Stimulated activated effector memory CD8-positive, alpha-beta T cell treated with anti-CD3 and anti-CD28 coated beads, Interleukin-12 subunit alpha, Interleukin-12 subunit beta, amount 100 ng/mL, for 72 hours (primary cell): ENCODE measurements around the gene RCN2.
A peak's percentile ranks its signal among the peaks of the same experiment; 100 is the strongest.

Experiments used
- ATAC-seq: fragments of 150-1000 bp; cut with Tn5 transposase; 2 replicates; pipeline ENCODE4 v1.10.0; 2021
- DNase-seq, 2 donors: peaks; one replicate each; pipeline ENCODE4 v3.0.0; 2021 to 2022; ENCODE audit warnings: low spot score in 2 of 2
- H3K27ac Mint-ChIP-seq: one replicate; pipeline ENCODE4 v1.8.0; 2022; ENCODE audit warnings: mild to moderate bottlenecking, mixed read lengths
- H3K36me3 Mint-ChIP-seq: one replicate; pipeline ENCODE4 v1.8.0; 2022; ENCODE audit warnings: mild to moderate bottlenecking, mixed read lengths
- H3K4me1 Mint-ChIP-seq: one replicate; pipeline ENCODE4 v1.8.0; 2022; ENCODE audit warnings: mixed read lengths
- H3K4me3 Mint-ChIP-seq: one replicate; pipeline ENCODE4 v1.8.0; 2022; ENCODE audit warnings: mild to moderate bottlenecking, mixed read lengths
- H3K9me3 Mint-ChIP-seq: one replicate; pipeline ENCODE4 v1.8.0; 2022; ENCODE audit warnings: mixed read lengths

Gene RCN2

DNA sequence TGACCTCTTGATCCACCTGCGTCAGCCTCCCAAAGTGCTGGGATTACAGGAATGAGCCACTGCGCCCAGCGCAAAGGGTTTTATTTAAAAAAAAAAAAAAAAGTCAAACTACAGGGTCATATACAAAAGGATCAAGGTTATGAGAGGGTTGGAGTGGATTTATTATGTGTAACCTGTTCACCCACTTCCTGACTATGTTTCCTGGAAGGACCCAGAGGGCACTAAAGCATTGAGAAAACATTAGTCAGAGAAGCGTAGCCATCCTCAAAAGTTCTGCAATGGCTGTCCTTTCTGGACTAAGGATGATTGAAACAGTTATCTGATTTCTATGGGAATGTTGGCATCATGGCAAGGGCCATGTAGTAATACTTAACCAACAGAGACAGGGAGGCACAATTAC, 19.1 kb upstream of the RCN2 start:
- DNase-seq (no peak), ATAC-seq (peak; percentile 43)
- no peaks in the 10 kb centered on the region for H3K9me3 Mint-ChIP-seq
- no peak overlapping the region for H3K4me3 Mint-ChIP-seq
- H3K4me1 Mint-ChIP-seq = no peaks in the 10 kb centered on the region
- no peak overlapping the region for H3K27ac Mint-ChIP-seq
- no peaks in the 10 kb centered on the region for H3K36me3 Mint-ChIP-seq

DNA sequence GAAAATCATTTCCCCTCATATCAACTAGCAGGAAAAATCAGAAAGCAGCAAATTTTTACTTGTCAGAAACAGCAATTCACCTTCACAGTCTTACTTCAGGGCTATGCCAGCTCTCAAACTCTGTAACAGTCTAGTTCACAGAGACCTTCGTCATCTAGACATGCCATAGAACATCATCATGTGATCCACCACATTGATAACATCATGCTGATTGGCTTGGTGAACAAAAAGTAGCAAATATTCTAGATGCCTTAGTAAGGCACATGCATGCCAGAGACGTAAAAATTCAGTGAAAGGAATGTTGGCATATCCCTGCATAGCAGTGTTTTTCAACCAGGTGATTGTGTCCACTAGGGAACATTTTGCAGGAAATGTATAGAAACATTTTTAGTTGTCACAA, 17.8 kb upstream of the RCN2 start:
- Mint-ChIP-seq H3K36me3 (no peaks in the 10 kb centered on the region), H3K27ac (no peak overlapping the region)

DNA sequence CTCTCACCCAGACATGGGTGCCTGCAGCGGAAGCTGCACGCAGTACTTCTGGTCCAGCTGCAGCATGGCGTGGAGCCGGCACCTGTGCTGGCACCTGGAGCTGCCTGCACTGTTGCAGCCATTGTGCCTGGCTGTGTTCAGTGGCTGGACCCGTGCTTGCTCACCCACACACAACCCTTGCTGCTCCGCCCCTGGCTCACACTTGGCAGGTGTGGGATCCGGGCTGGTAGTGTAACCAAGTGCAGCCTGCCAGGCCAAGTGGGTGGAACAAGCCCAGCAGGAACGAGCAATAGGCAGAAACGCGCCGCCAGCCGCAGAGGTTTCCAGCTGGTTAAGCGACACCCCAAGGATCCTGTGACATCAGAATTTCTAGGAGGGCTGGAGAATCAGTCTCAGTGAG, 15.2 kb upstream of the RCN2 start:
- Mint-ChIP-seq H3K4me1 (no peaks in the 10 kb centered on the region), H3K36me3 (no peaks in the 10 kb centered on the region), H3K27ac (no peak overlapping the region), H3K9me3 (no peaks in the 10 kb centered on the region), H3K4me3 (no peak overlapping the region)
- DNase-seq (no peak), ATAC-seq (no peak)

More for the DNA sequence above, 17.8 kb upstream of the RCN2 start:
- no peak overlapping the region for H3K4me3 Mint-ChIP-seq
- ATAC-seq (no peak), DNase-seq (no peak)
- no peaks in the 10 kb centered on the region for H3K4me1 Mint-ChIP-seq
- no peaks in the 10 kb centered on the region for H3K9me3 Mint-ChIP-seq

DNA sequence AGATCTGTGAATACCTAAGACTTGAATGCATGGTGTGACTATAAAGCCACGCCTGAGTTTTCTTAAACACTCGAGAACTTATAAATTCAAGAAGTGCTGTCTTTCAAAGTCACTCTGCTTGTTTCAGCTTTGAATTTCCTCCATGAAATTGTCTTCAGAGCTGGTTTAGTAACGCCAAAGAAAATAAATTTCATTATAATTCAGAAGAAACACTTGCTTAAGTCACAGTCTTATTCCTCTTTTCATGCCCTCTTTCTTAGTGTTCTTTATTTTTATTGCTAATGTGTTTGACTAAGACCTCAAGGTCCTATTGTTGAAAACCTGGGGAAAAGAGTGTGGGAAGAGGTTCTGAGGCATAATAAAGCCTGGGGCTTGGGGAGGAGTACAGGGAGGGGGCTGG, 3.3 kb upstream of the RCN2 start:
- no peak for DNase-seq
- H3K4me3 Mint-ChIP-seq = no peak overlapping the region
- H3K9me3 Mint-ChIP-seq = no peaks in the 10 kb centered on the region
- H3K36me3 Mint-ChIP-seq = peaks cover 6% of the 10 kb centered on the region
- H3K4me1 Mint-ChIP-seq = peaks cover 12% of the 10 kb centered on the region
- ATAC-seq = no peak
- H3K27ac Mint-ChIP-seq = no peak overlapping the region

DNA sequence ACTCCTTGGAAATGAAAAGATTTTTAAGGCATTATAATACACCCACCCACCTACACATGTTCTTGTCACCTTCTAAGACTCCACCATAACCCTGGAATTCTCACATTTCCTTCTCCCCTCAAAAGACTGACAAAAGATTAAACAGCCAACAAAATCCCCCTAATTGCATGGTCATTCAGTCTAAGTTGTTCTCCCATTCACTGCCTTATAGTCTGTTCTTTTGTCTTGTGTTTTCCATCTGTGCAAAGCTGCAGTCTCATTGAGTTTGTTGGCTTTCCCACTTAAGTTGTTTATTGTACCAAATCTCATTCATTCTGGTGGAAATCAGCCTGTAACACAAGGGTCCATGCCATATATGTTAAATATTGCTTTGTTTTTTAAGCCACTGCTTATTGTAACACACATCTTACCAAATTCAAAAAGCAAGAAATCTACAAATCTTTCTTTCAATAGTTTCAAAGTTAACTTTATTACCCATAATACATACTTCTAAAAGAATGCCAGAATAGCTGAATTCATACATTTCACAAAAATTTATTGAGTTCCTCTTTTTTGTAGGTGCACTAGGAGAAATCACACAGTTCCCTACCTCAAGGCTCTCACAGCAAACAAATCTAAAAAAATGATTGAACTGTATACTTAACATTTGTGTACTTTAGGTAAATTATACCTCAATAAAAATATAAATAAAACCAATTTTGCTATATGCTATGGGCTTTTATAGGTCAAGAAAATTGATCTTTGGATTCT, 2.4 kb upstream of the RCN2 start:
- Mint-ChIP-seq H3K4me3 (no peak overlapping the region), H3K4me1 (peaks cover 14% of the 10 kb centered on the region), H3K27ac (no peak overlapping the region), H3K9me3 (no peaks in the 10 kb centered on the region), H3K36me3 (peaks cover 15% of the 10 kb centered on the region)
- no peak for DNase-seq
- ATAC-seq = no peak

DNA sequence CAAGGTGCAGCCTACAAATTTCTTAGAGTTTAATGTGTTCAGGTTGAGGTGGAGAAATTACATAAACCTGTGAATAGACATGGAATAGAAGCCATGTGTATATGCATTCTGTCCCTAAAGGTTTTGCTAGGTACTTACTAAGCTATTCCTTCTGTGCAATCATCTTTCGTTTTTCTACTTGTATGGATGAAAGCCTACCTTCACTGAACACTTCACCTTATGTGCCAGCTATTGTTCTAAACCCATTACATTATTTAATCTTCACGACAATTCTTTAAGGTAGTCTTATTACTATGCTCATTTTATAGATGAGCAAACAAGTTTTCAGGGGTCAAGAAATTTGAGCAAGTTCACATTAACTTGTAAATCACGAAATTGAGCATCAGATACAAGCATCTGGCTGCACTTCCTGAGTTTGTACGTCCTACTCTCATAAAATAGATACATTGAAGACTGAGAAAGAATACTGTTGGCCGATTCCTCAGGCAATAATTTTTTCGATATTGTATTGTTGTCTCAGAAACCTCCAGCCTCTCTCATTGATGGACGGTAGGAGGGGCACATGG, 635 bp upstream of the RCN2 start:
- DNase-seq (no peak), ATAC-seq (no peak)
- peaks cover 20% of the 10 kb centered on the region for H3K4me1 Mint-ChIP-seq
- H3K27ac Mint-ChIP-seq = peak overlapping the region; percentile 78
- no peaks in the 10 kb centered on the region for H3K9me3 Mint-ChIP-seq
- H3K4me3 Mint-ChIP-seq = peak overlapping the region; percentile 71
- H3K36me3 Mint-ChIP-seq = peaks cover 33% of the 10 kb centered on the region

DNA sequence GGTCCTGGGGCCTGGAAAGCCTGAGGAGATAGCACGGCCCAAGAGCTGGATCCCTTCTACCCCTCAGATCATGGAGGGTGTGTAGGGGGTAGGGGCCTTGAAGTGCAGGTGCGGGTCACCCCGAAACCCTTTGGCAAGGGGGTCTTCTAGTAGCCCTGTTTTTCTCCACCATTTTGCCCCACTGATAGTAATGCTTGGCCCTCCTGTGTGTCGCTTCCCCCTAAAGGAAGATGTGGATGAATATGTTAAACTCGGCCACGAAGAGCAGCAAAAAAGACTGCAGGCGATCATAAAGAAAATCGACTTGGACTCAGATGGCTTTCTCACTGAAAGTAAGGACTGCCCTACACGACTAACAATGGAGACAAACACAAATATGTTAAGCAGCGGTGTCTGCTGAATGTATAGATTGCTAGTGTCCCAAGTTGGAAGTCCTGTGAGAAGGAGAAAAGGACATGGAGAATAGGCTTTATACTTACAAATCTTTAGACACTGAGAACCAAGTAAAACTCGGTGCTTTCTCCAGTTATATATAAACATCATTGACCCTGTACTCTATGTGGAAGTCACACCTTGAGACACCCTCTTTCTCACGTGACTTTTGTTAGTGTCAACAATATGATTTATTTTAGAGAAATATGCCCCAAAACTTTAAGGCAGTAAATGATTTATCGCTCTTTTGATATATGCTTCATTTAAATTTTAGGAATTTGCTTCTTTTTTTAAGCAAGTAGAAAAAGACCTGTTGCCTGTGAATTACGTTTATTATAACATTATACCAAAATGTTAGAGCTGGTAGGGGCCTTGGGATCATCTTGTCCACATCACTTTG, 802 bp downstream of the RCN2 start:
- Mint-ChIP-seq H3K9me3 (no peaks in the 10 kb centered on the region), H3K27ac (peak overlapping the region; percentile 61), H3K4me1 (peaks cover 20% of the 10 kb centered on the region), H3K36me3 (peaks cover 47% of the 10 kb centered on the region), H3K4me3 (peak overlapping the region; percentile 71)
- peak in 1 of 2 donors; percentile 7 for DNase-seq
- no peak for ATAC-seq

DNA sequence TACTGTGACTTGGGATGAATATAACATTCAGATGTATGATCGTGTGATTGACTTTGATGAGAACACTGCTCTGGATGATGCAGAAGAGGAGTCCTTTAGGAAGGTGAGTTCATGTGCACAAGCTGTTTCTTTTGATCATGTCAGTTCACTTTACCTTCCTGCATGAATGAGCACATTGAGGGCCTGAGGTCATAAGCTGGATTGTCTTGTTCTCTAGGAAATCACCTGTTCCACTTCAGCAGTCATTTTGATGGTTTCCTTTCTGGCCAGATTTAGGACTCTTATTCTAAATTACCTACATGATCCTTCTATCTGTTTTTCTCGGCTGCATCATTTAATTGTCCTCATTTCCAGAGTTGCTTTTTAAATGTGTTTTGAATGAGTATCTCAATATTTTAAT, 4.1 kb downstream of the RCN2 start:
- Mint-ChIP-seq H3K36me3 (peaks cover 75% of the 10 kb centered on the region), H3K4me1 (peaks cover 19% of the 10 kb centered on the region), H3K9me3 (no peaks in the 10 kb centered on the region), H3K27ac (no peak overlapping the region), H3K4me3 (no peak overlapping the region)
- ATAC-seq (no peak), DNase-seq (no peak)

DNA sequence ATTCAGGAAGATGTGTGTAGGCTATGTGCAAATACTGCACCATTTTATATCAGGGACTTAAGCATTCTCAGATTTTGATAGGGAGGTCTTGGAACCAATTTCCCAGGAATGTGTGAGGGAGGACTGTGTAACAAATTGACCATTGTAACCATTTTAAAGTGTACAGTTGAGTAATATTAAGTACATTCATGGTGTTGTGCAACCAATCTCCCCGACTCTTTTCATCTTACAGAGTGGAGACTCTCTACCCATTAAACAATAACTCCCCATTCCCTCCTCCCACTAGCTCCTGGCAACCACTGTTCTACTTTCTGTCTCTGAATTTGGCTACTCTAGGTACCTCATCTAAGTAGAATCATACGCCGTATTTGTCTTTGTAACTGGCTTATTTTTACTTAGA, 5.1 kb downstream of the RCN2 start:
- Mint-ChIP-seq H3K4me3 (no peak overlapping the region), H3K27ac (no peak overlapping the region), H3K4me1 (peaks cover 12% of the 10 kb centered on the region), H3K36me3 (peaks cover 75% of the 10 kb centered on the region), H3K9me3 (no peaks in the 10 kb centered on the region)
- DNase-seq = no peak
- no peak for ATAC-seq

DNA sequence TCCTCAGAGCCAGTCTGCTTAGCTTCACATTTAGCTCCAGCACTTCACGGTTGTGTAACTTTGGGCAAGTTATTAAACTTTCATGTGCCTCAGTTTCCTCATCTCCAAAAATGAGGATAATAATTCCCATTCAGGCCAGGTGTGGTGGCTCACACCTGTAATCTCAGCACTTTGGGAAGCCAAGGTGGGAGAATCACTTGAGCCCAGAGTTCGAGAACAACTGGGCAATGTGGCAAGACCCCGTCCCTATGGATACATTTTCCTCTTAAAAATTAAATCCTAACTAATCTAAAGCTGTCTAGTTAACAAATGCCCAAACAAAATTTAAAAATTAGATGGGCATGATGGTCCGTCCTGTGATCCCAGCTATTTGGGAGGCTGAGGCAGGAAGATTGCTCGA, 7.2 kb downstream of the RCN2 start:
- H3K27ac Mint-ChIP-seq = no peak overlapping the region
- H3K36me3 Mint-ChIP-seq = peaks cover 70% of the 10 kb centered on the region
- ATAC-seq = no peak

DNA sequence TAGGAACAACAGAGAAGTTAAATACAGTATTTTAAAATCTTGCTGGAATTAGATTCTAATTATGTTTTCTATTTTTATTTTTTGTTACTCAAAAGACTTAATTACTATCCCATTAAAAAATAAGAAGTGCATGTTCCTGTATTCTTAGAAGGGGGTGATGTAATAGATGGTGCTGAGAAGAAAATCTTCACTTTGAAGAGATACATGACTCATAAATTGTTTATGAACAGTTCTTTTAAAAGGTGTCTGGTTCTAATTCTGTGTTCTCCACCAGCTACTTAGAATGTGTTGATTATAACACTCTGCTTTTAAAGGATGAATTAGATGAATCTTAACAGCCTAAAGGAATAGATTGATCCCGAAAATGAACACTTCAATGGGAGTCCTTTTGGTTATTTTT, 8.2 kb downstream of the RCN2 start:
- DNase-seq = no peak

More for the DNA sequence above, 7.2 kb downstream of the RCN2 start:
- no peak for DNase-seq
- H3K9me3 Mint-ChIP-seq = no peaks in the 10 kb centered on the region
- H3K4me1 Mint-ChIP-seq = peaks cover 7% of the 10 kb centered on the region
- no peak overlapping the region for H3K4me3 Mint-ChIP-seq

DNA sequence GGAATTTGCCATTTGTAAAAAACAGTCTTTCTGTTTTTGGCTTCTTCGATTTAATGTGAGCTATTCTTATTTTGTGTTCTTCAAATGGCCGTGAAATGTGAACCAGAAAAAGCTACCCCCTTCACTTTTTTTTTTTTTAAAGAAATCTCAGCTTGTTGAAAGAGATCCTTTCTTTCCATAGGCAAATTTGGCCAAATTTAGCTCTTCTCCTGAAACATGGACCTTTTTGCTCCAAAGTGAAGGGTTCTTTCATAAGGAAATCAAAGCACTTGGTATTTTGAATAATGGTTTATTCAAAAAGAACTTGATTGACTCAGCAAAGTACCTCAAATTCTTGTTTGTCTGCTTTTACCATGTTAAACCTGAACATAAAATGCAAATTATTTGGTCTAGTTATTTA, 10.1 kb downstream of the RCN2 start:
- Mint-ChIP-seq H3K36me3 (peaks cover 62% of the 10 kb centered on the region), H3K4me1 (peaks cover 5% of the 10 kb centered on the region), H3K9me3 (no peaks in the 10 kb centered on the region), H3K4me3 (no peak overlapping the region), H3K27ac (no peak overlapping the region)
- ATAC-seq (no peak), DNase-seq (no peak)

More for the DNA sequence above, 8.2 kb downstream of the RCN2 start:
- Mint-ChIP-seq H3K9me3 (no peaks in the 10 kb centered on the region), H3K4me1 (peaks cover 12% of the 10 kb centered on the region), H3K36me3 (peaks cover 70% of the 10 kb centered on the region), H3K4me3 (no peak overlapping the region), H3K27ac (no peak overlapping the region)
- ATAC-seq = no peak

DNA sequence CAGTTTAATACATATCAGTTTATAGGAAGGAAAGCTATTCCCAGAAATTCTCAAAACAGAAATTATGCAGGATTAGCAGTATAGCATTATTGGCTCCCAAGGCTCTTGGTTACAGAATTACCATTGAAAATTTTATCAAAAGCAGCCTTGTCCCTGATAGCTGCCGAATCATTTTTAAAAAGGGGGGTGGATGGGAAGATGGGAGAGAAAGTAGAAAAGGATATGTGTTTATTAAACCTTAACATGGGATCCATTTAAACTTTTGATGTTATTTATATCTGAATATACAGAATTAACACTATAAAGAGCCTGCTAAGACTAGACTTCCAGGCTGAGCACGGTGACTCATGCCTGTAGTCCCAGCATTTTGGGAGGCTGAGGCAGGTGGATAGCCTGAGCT, 10.8 kb downstream of the RCN2 start:
- H3K4me3 Mint-ChIP-seq = no peak overlapping the region
- no peak for ATAC-seq
- peaks cover 5% of the 10 kb centered on the region for H3K4me1 Mint-ChIP-seq
- no peak for DNase-seq
- H3K36me3 Mint-ChIP-seq = peaks cover 60% of the 10 kb centered on the region
- H3K9me3 Mint-ChIP-seq = no peaks in the 10 kb centered on the region
- no peak overlapping the region for H3K27ac Mint-ChIP-seq

DNA sequence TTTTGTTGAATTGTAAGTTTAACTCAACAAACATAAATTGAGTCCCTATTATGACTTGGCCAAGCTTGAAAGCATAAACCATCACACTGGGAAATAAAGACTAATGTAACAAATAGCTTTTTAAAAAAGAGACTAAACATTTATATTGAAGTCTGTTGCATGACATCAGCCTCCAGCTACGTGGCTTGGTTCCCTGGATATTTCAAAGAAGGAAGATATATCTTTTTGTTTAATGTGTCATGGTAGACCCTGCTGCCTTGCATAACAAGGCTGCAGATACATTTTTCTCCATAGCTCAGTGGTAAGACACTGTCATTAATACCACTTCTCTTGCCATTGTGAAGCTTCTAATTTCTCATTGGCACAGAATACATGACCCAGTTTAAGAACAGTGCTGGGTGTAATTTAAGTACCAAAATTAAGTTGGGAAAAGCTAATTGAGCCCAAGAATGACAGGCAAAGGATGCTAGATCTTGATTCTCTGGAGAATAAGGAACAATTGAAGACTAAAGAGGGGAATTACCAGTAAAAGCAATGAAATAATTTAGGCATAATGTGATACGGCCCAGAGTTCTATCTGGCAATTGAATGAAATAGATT, 14.0 kb downstream of the RCN2 start:
- DNase-seq (no peak), ATAC-seq (no peak)
- Mint-ChIP-seq H3K36me3 (peaks cover 63% of the 10 kb centered on the region), H3K4me1 (peaks cover 5% of the 10 kb centered on the region), H3K4me3 (no peak overlapping the region), H3K27ac (no peak overlapping the region), H3K9me3 (no peaks in the 10 kb centered on the region)

DNA sequence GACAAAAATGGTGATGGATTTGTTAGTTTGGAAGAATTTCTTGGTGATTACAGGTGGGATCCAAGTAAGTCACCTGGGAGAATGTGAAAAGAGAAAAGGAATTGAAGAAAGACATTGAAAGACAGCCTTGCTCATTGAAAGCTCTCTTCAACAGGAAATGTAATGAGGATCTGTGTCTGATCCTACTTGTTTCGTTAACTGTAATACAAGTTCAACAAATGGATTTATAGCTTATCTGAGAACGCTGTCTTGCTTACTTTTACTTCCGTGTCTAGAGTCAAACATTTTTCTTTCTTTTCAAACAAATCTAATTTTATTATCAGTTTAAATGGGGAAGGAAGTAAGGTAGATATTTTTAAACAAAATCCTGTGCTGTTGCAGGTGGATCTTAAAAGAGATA, 15.9 kb downstream of the RCN2 start:
- H3K36me3 Mint-ChIP-seq = peaks cover 67% of the 10 kb centered on the region
- no peak overlapping the region for H3K27ac Mint-ChIP-seq
- no peak for DNase-seq
- no peak overlapping the region for H3K4me3 Mint-ChIP-seq
- no peaks in the 10 kb centered on the region for H3K9me3 Mint-ChIP-seq
- ATAC-seq = no peak
- H3K4me1 Mint-ChIP-seq = peaks cover 5% of the 10 kb centered on the region
